K562 (cell line): ENCODE measurements around the gene TSPOAP1. TPM values are rescaled to one million over a fixed set of nuclear protein-coding genes. Genes with fewer than 3 reads are reported as not detected.

Experiments
- ATAC-seq: fragments of 200-7000 bp; cut with Tn5 transposase; 3 replicates; pipeline ENCODE4 v1.9.1; 2020; ENCODE audit warnings: moderate library complexity
- BruUV-seq: library from RNA; stranded (reverse); fragments of 400-500 nt; replicated peaks from 2 replicates; lab custom pipeline; 2021; lab: Mats Ljungman, UMichigan
- CTCF ChIA-PET: fragments of 300-600 bp; formaldehyde crosslinking; extraction: SDS; loops from one replicate; lab custom pipeline; 2021; ENCODE audit warnings: low intra/inter-chr PET ratio; lab: Yijun Ruan, JAX
- POLR2A ChIA-PET: fragments of 300-600, 350-650 bp; sonication (Branson Sonifier 250); formaldehyde crosslinking; extraction: SDS; loops from one replicate; lab custom pipeline; 2021; ENCODE audit warnings: antibody characterized with exemption, inconsistent platforms; lab: Yijun Ruan, JAX
- DNase-seq, 4 experiments: peaks; one replicate each; pipeline versions ENCODE4 v3.0.0 to v3.0.0-alpha.2; 2011 to 2018; ENCODE audit warnings: low spot score in 3 of 4, mixed read lengths in 3 of 4; ENCODE audit errors: extremely low read depth in 1 of 4
- FAIRE-seq: peaks from 2 replicates; lab custom pipeline; 2011; peaks lifted over from hg19 to GRCh38; lab: Jason Lieb, UNC
- H2AFZ ChIP-seq: 2 replicates; pipeline ENCODE4 v1.6.0; 2011; ENCODE audit warnings: low read depth, low read length, control low read depth, inconsistent platforms
- H3K27ac ChIP-seq: fragments of 200-600 bp; 3 replicates; pipeline ENCODE4 v1.8.0; 2011; ENCODE audit warnings: low read depth, mild to moderate bottlenecking, control low read depth, inconsistent platforms, low read length, moderate library complexity, mixed read lengths; ENCODE audit errors: extremely low read depth
- H3K27me3 ChIP-seq, 2 experiments: fragments of 300-600 bp in 1 of 2; 2 replicates in 1 of 2; 3 replicates in 1 of 2; pipeline versions ENCODE4 v1.6.0 to v1.8.0; 2011; ENCODE audit warnings: inconsistent platforms in 2 of 2, low read length in 2 of 2, mild to moderate bottlenecking in 1 of 2, mixed read lengths in 1 of 2, moderate library complexity in 1 of 2; ENCODE audit not compliant: control insufficient read depth in 2 of 2, insufficient read depth in 2 of 2
- H3K36me3 ChIP-seq: fragments of 300-600 bp; 3 replicates; pipeline ENCODE4 v1.8.0; 2011; ENCODE audit warnings: mild to moderate bottlenecking, low read length, inconsistent platforms; ENCODE audit not compliant: control insufficient read depth, insufficient read depth
- H3K4me1 ChIP-seq, 2 experiments: fragments of 200-600 bp in 1 of 2; replicated peaks in 1 of 2; 2 replicates in 1 of 2; 3 replicates in 1 of 2; pipeline versions ENCODE4 v1.5.1 to v1.8.0; 2011; ENCODE audit warnings: inconsistent platforms in 2 of 2, low read length in 2 of 2, mild to moderate bottlenecking in 1 of 2, mixed read lengths in 1 of 2, moderate library complexity in 1 of 2; ENCODE audit not compliant: control insufficient read depth in 2 of 2, insufficient read depth in 2 of 2
- H3K4me2 ChIP-seq: 2 replicates; pipeline ENCODE4 v1.6.1; 2011; ENCODE audit warnings: low read length, control low read depth, inconsistent platforms, mixed read lengths; ENCODE audit not compliant: insufficient read depth
- H3K4me3 ChIP-seq: fragments of 200-600 bp; sonication (generic), shearing (Covaris generic); 2 replicates; pipeline ENCODE4 v1.5.1; 2016; ENCODE audit warnings: control low read depth, inconsistent platforms
- H3K79me2 ChIP-seq: fragments of 200-600 bp; 3 replicates; pipeline ENCODE4 v1.8.0; 2011; ENCODE audit warnings: low read length, inconsistent platforms; ENCODE audit not compliant: control insufficient read depth, insufficient read depth
- H3K9ac ChIP-seq, 2 experiments: 2 replicates each; pipeline versions ENCODE4 v1.6.0 to v1.6.1; 2011; ENCODE audit warnings: low read depth in 2 of 2, low read length in 2 of 2, control low read depth in 1 of 2, inconsistent platforms in 1 of 2, mild to moderate bottlenecking in 1 of 2, mixed read lengths in 1 of 2; ENCODE audit not compliant: insufficient read depth in 1 of 2
- H3K9me1 ChIP-seq: one replicate; pipeline ENCODE4 v1.6.0; 2011; ENCODE audit warnings: inconsistent platforms, mild to moderate bottlenecking, low read length, moderate library complexity; ENCODE audit not compliant: control insufficient read depth, insufficient read depth
- H3K9me3 ChIP-seq: replicated peaks from 2 replicates; pipeline ENCODE4 v1.5.1; 2011; ENCODE audit warnings: low read depth, low read length, inconsistent platforms; ENCODE audit not compliant: control insufficient read depth, insufficient read depth
- H4K20me1 ChIP-seq: replicated peaks from 2 replicates; pipeline ENCODE4 v1.6.1; 2011; ENCODE audit warnings: low read length, inconsistent platforms, mixed read lengths; ENCODE audit not compliant: control insufficient read depth, insufficient read depth
- HNRNPUL1 ChIP-seq: fragments of 200-400 bp; formaldehyde crosslinking; IDR thresholded peaks from 2 replicates; pipeline ENCODE4 v1.6.1; 2017; ENCODE audit warnings: low read length
- NR2F6 ChIP-seq: fragments of 450-650 bp; formaldehyde crosslinking; IDR thresholded peaks from 2 replicates; pipeline ENCODE4 v1.4.0; 2020; ENCODE audit warnings: mild to moderate bottlenecking
- WGBS: fragments of 100-300 bp; shearing (Covaris generic); methylation state at CpG from one replicate; pipeline ENCODE4 v1.1.6; 2016; ENCODE audit warnings: low coverage, mixed read lengths; ENCODE audit not compliant: insufficient coverage; ENCODE audit errors: missing lambda C conversion rate; 5-methylcytosine and 5-hydroxymethylcytosine counted together
- in situ Hi-C: fragments of 300-500 bp; cut with MboI; formaldehyde crosslinking; loops from 4 replicates; pipeline ENCODE4 v1.15.0; 2018; ENCODE audit warnings: inconsistent platforms, mixed read lengths
- intact Hi-C: fragments of 100-400 bp; cut with micrococcal nuclease; formaldehyde crosslinking; loops from 2 replicates; pipeline ENCODE4 v1.14.2; 2022
- polyA plus RNA-seq, 8 experiments: library from polyadenylated mRNA; depleted of rRNA in 4 of 8; stranded (reverse) in 5 of 8; unstranded in 3 of 8; fragments of >200 nt; fragmentation: Nextera tagmentation in 2 of 8; fragmentation: Illumina TruSeq in 1 of 8; extraction: Ambion mirVana in 2 of 8; extraction: Trizol in 1 of 8; gene quantifications; 2 replicates each; pipeline versions ENCODE4 v1.2.1 to v1.2.3, GENCODE V29; 2011 to 2014; ENCODE audit warnings: inconsistent platforms in 1 of 8, missing spikeins in 1 of 8
- total RNA-seq, 7 experiments: library from RNA; depleted of rRNA in 6 of 7; stranded (reverse); fragments of >200 nt in 6 of 7; fragmentation: Illumina TruSeq in 2 of 7; extraction: Trizol in 2 of 7; gene quantifications; 2 replicates each; pipeline versions ENCODE4 v1.2.1 to v1.2.3, GENCODE V29; 2011 to 2021; ENCODE audit warnings: low replicate concordance in 1 of 7
- TF ChIP-seq, protein P1 (sequence below): fragments of 250-450 bp; sonication (Bioruptor Pico); IDR thresholded peaks from 2 replicates; pipeline ENCODE4 v1.4.0; 2020; ENCODE audit warnings: mild to moderate bottlenecking, moderate library complexity, borderline replicate concordance

TSPOAP1 gene
- total and polyA plus RNA-seq, 9 of the 15 experiments (the other 6 are each of a cell fraction or from before 2014, with no cell fraction given): 0.87 to 3.9 (median 1.8) TPM; not detected in 2

DNA sequence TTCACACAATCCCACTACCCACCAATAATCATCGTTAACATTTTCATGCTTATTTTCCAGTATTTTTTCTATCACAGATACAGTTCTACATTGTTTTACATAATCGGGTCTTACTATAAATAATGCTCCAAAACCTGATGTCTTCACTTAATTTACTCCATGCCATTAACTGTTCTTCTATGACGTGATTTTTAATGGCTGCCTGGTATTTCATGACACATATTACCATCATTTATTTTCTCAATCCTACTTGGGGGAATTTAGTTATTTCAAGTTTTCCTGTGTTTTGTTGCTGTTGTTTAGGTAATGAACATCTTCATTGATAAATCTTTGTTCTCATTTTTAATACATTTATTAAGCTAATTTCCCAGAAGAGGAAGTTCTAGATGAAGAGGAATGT, 75.5 kb downstream of the TSPOAP1 start:
- Histone ChIP-seq H4K20me1 (no peaks in the 10 kb centered on the region), H3K36me3 (no peaks in the 10 kb centered on the region), H3K4me2 (no peak overlapping the region), H3K27me3 (peaks cover 0 to 9% of the 10 kb centered on the region in 2 experiments; a peak in 1 of 5 replicates), H3K9ac (no peak overlapping the region), H3K9me1 (no peaks in the 10 kb centered on the region), H3K4me3 (no peak overlapping the region), H3K79me2 (no peaks in the 10 kb centered on the region), H2AFZ (no peak overlapping the region), H3K9me3 (no peaks in the 10 kb centered on the region; the same call in 1 of the 2 replicates), H3K27ac (no peak overlapping the region), H3K4me1 (peaks cover 3 to 15% of the 10 kb centered on the region in 2 experiments; a peak in 3 of 5 replicates)
- in situ Hi-C loops (no loop called here), intact Hi-C loops (loop anchor here (5.0 kb wide), 1 partner anchor 131 kb away; no protein-coding TSS in a partner anchor)
- no peak for ATAC-seq
- no peak for DNase-seq
- ChIA-PET POLR2A (interaction anchor here (0.7 kb wide), 1 partner anchor 27 kb away, joined by 3 read pairs; no protein-coding TSS in a partner anchor), CTCF (no interaction called here)
- WGBS: 9% methylated on average over 3 of the region's 3 CpGs
- no peak for FAIRE-seq
- no peak for TF ChIP-seq NR2F6
- TF ChIP-seq, protein P1, sequence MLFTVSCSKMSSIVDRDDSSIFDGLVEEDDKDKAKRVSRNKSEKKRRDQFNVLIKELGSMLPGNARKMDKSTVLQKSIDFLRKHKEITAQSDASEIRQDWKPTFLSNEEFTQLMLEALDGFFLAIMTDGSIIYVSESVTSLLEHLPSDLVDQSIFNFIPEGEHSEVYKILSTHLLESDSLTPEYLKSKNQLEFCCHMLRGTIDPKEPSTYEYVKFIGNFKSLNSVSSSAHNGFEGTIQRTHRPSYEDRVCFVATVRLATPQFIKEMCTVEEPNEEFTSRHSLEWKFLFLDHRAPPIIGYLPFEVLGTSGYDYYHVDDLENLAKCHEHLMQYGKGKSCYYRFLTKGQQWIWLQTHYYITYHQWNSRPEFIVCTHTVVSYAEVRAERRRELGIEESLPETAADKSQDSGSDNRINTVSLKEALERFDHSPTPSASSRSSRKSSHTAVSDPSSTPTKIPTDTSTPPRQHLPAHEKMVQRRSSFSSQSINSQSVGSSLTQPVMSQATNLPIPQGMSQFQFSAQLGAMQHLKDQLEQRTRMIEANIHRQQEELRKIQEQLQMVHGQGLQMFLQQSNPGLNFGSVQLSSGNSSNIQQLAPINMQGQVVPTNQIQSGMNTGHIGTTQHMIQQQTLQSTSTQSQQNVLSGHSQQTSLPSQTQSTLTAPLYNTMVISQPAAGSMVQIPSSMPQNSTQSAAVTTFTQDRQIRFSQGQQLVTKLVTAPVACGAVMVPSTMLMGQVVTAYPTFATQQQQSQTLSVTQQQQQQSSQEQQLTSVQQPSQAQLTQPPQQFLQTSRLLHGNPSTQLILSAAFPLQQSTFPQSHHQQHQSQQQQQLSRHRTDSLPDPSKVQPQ (CRISPR knock-in tag): no peak
- TF ChIP-seq HNRNPUL1: no peak
- BruUV-seq: no TSS peak
